Breast epithelium (tissue), 3 donors: ENCODE results near the gene RIBC1.

Experiments used
- CTCF ChIP-seq, 3 donors: fragments of 450-650 bp; IDR thresholded peaks; one replicate each; pipeline ENCODE4 v1.5.1; 2016 to 2017; ENCODE audit warnings: antibody characterized with exemption in 3 of 3, mild to moderate bottlenecking in 3 of 3, moderate library complexity in 3 of 3
- POLR2A ChIP-seq: fragments of 450-650 bp; IDR thresholded peaks from one replicate; pipeline ENCODE4 v1.6.1; 2016; ENCODE audit warnings: antibody characterized with exemption, mild to moderate bottlenecking, moderate library complexity
- POLR2AphosphoS5 ChIP-seq, 3 donors: sonication (generic); formaldehyde crosslinking; IDR thresholded peaks; one replicate each; pipeline ENCODE4 v1.6.1; 2017; ENCODE audit warnings: antibody characterized with exemption in 3 of 3

- no peak for TF ChIP-seq CTCF (IDR thresholded peaks at IDR 0.05)
- TF ChIP-seq POLR2A, result no peak
- no peak for TF ChIP-seq POLR2AphosphoS5 (IDR thresholded peaks at IDR 0.05)
Measured at GRCh38 chrX:53458082-53458481, 35.4 kb downstream of the RIBC1 start.
